ENCODE measurements around the gene ATP13A4.

ATP13A4 gene

DNA sequence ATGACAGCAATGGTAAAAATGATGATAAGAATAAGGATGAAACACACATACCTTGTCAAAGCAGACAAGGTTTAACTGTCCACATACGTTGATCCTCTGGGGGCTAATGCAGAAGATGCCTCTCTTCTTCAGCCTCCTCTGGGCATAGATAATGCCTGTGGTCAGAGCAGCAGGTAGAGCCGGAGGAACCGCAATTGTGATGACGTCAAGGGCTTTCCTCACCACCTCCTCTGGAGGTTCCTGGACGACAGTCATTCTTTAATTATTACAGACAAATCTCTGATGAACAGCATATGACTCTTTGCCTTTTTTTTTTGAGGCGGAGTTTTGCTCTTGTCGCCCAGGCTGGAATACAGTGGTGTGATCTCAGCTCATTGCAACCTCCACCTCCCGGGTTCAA lies 89.8 kb downstream of the ATP13A4 start:
- TF ChIP-seq TAF1 (IDR thresholded peaks at IDR 0.05; ENCODE audit: low read depth) (no peak), CEBPB (IDR thresholded peaks at IDR 0.05) (no peak), EP300 (IDR thresholded peaks at IDR 0.05; ENCODE audit: borderline replicate concordance) (no peak), NFIC (IDR thresholded peaks at IDR 0.05) (no peak), FOXM1 (IDR thresholded peaks at IDR 0.05; ENCODE audit: borderline replicate concordance, low read depth) (no peak), TEAD4 (IDR thresholded peaks at IDR 0.05) (no peak), RAD21 (IDR thresholded peaks at IDR 0.05; ENCODE audit: low read depth) (no peak), ZBTB7A (IDR thresholded peaks at IDR 0.05; ENCODE audit: low read depth) (no peak), TCF12 (IDR thresholded peaks at IDR 0.05; ENCODE audit: low read depth) (no peak)
- TF ChIP-seq, protein P1, sequence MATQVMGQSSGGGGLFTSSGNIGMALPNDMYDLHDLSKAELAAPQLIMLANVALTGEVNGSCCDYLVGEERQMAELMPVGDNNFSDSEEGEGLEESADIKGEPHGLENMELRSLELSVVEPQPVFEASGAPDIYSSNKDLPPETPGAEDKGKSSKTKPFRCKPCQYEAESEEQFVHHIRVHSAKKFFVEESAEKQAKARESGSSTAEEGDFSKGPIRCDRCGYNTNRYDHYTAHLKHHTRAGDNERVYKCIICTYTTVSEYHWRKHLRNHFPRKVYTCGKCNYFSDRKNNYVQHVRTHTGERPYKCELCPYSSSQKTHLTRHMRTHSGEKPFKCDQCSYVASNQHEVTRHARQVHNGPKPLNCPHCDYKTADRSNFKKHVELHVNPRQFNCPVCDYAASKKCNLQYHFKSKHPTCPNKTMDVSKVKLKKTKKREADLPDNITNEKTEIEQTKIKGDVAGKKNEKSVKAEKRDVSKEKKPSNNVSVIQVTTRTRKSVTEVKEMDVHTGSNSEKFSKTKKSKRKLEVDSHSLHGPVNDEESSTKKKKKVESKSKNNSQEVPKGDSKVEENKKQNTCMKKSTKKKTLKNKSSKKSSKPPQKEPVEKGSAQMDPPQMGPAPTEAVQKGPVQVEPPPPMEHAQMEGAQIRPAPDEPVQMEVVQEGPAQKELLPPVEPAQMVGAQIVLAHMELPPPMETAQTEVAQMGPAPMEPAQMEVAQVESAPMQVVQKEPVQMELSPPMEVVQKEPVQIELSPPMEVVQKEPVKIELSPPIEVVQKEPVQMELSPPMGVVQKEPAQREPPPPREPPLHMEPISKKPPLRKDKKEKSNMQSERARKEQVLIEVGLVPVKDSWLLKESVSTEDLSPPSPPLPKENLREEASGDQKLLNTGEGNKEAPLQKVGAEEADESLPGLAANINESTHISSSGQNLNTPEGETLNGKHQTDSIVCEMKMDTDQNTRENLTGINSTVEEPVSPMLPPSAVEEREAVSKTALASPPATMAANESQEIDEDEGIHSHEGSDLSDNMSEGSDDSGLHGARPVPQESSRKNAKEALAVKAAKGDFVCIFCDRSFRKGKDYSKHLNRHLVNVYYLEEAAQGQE (IDR thresholded peaks at IDR 0.05; ENCODE audit: low read depth): no peak
- TF ChIP-seq, protein P2, sequence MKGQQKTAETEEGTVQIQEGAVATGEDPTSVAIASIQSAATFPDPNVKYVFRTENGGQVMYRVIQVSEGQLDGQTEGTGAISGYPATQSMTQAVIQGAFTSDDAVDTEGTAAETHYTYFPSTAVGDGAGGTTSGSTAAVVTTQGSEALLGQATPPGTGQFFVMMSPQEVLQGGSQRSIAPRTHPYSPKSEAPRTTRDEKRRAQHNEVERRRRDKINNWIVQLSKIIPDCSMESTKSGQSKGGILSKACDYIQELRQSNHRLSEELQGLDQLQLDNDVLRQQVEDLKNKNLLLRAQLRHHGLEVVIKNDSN (IDR thresholded peaks at IDR 0.05): no peak

DNA sequence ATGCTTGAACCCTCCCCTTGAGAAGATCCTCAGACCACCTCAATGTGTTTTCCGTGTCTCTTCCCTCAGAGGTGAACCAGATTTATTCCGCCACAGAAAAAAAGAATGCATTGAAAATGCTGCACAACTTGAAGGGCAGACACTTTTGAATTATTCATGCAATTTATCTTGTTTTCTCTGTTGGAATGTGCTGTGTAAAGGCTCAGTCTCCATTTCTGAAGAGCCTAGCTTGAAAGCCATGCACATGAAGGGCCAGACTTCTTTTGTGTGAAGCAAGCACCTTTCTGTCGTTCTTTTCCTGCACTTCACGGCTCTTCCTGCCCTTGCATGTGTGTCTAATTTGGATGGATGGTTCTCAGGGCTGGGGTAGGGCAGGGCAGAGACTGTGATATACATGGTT lies 97.2 kb downstream of the ATP13A4 start:
- TF ChIP-seq CEBPB (IDR thresholded peaks at IDR 0.05) (no peak), TCF12 (IDR thresholded peaks at IDR 0.05; ENCODE audit: low read depth) (no peak), TAF1 (IDR thresholded peaks at IDR 0.05; ENCODE audit: low read depth) (no peak), NFIC (IDR thresholded peaks at IDR 0.05) (no peak), YY1 (IDR thresholded peaks at IDR 0.05; ENCODE audit: low read depth) (no peak), EGR1 (IDR thresholded peaks at IDR 0.05) (no peak)

DNA sequence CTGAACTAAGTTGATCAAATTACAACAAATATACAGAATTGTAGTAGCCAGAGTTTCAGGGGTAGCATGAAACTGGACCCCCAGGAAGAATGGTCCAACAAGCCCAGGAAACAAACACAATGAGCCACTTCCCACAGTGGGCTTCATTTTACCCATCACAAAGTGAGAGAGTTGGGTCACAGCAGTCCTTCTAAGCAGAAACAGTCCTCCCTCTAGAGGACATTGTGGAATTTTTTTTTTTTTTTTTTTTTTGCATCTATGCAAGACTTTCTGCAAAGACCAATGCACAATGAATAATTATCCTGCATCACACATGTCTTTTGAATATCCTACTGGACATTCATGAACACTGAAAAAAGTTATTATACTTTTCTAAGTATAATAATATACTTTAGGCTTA lies 102.4 kb downstream of the ATP13A4 start:
- TF ChIP-seq ZBTB7A (IDR thresholded peaks at IDR 0.05; ENCODE audit: low read depth) (no peak), TAF1 (IDR thresholded peaks at IDR 0.05; ENCODE audit: low read depth) (no peak), RAD21 (IDR thresholded peaks at IDR 0.05; ENCODE audit: low read depth) (peak; percentile 64)
- TF ChIP-seq, protein P1 (IDR thresholded peaks at IDR 0.05; ENCODE audit: low read depth): no peak
- TF ChIP-seq, protein P3, sequence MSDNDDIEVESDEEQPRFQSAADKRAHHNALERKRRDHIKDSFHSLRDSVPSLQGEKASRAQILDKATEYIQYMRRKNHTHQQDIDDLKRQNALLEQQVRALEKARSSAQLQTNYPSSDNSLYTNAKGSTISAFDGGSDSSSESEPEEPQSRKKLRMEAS (IDR thresholded peaks at IDR 0.05): no peak

DNA sequence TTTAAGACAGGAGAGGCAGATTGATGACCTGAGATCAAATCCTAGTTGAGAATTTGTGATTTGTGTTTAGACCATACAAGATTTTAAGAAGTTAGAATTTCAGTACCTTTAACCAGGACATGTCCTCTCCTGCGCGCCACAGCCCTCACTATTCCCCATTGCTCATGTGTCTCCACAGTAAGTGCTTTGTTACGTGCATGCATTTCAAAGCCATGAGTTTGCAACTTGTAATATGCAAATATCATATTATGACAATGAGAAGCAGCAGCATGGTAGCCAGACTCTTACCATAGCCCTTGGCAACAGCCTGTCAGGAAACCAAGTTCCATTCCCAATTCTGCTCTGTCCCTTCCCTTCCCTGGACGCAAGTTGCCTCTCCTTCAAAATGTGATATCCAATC lies 102.8 kb downstream of the ATP13A4 start:
- TF ChIP-seq, protein P2 (IDR thresholded peaks at IDR 0.05): no peak
- TF ChIP-seq ZBTB7A (IDR thresholded peaks at IDR 0.05; ENCODE audit: low read depth): no peak
- TF ChIP-seq TAF1 (IDR thresholded peaks at IDR 0.05; ENCODE audit: low read depth): no peak
- TF ChIP-seq FOXM1 (IDR thresholded peaks at IDR 0.05; ENCODE audit: borderline replicate concordance, low read depth): no peak
- TF ChIP-seq, protein P3 (IDR thresholded peaks at IDR 0.05): no peak
- TF ChIP-seq RAD21 (IDR thresholded peaks at IDR 0.05; ENCODE audit: low read depth): no peak

DNA sequence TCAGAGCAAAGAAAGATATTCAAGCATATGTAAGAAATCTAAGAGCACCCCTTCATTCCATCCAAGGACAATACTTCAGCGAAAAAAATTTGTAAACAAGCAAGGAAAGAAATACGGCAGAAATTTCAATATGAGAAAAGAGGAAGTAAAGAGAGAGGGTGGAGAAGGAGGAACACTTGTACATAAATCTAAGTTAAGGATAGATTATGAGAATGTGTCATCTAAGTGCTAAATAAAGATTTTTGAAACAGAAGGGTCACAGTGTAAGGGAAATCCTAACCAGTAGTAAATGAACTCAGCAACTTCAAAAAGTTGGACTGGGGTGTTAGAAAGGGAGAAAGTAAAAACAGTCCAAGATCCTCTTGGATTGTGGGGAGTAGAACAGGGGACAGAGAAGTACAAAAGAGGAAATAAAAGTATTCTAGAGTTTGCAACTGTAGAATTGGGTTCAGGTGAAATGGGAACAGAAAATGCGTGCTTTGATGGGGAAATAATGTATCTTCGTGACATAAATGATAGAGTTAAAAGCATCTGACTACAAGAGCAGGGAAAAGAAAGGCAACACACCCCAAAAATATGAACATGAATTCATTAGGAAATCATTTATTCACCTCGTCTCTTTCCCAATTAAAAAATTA lies 107.6 kb downstream of the ATP13A4 start:
- TF ChIP-seq TAF1 (IDR thresholded peaks at IDR 0.05; ENCODE audit: low read depth) (no peak), YY1 (IDR thresholded peaks at IDR 0.05; ENCODE audit: low read depth) (no peak), NFIC (IDR thresholded peaks at IDR 0.05) (no peak), CREB1 (IDR thresholded peaks at IDR 0.05; ENCODE audit: low read depth) (no peak), CEBPB (IDR thresholded peaks at IDR 0.05) (no peak), FOXM1 (IDR thresholded peaks at IDR 0.05; ENCODE audit: borderline replicate concordance, low read depth) (no peak), TEAD4 (IDR thresholded peaks at IDR 0.05) (no peak), EP300 (IDR thresholded peaks at IDR 0.05; ENCODE audit: borderline replicate concordance) (no peak), EGR1 (IDR thresholded peaks at IDR 0.05) (no peak), TCF12 (IDR thresholded peaks at IDR 0.05; ENCODE audit: low read depth) (no peak), ZBTB7A (IDR thresholded peaks at IDR 0.05; ENCODE audit: low read depth) (no peak), RAD21 (IDR thresholded peaks at IDR 0.05; ENCODE audit: low read depth) (no peak)
- TF ChIP-seq, protein P1 (IDR thresholded peaks at IDR 0.05; ENCODE audit: low read depth): no peak
- TF ChIP-seq, protein P2 (IDR thresholded peaks at IDR 0.05): no peak
- TF ChIP-seq, protein P3 (IDR thresholded peaks at IDR 0.05): no peak

Data from Ishikawa (cell line).